Measurements from ENCODE around the gene SDR42E1.

GRCh38 chr16:81994485-81994884, 16.8 kb downstream of the SDR42E1 start:
- TF ChIP-seq, protein P1, sequence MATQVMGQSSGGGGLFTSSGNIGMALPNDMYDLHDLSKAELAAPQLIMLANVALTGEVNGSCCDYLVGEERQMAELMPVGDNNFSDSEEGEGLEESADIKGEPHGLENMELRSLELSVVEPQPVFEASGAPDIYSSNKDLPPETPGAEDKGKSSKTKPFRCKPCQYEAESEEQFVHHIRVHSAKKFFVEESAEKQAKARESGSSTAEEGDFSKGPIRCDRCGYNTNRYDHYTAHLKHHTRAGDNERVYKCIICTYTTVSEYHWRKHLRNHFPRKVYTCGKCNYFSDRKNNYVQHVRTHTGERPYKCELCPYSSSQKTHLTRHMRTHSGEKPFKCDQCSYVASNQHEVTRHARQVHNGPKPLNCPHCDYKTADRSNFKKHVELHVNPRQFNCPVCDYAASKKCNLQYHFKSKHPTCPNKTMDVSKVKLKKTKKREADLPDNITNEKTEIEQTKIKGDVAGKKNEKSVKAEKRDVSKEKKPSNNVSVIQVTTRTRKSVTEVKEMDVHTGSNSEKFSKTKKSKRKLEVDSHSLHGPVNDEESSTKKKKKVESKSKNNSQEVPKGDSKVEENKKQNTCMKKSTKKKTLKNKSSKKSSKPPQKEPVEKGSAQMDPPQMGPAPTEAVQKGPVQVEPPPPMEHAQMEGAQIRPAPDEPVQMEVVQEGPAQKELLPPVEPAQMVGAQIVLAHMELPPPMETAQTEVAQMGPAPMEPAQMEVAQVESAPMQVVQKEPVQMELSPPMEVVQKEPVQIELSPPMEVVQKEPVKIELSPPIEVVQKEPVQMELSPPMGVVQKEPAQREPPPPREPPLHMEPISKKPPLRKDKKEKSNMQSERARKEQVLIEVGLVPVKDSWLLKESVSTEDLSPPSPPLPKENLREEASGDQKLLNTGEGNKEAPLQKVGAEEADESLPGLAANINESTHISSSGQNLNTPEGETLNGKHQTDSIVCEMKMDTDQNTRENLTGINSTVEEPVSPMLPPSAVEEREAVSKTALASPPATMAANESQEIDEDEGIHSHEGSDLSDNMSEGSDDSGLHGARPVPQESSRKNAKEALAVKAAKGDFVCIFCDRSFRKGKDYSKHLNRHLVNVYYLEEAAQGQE (IDR thresholded peaks at IDR 0.05; ENCODE audit: insufficient replicate concordance, low read depth) = no peak
- TF ChIP-seq CTCF (IDR thresholded peaks at IDR 0.05; ENCODE audit: insufficient read depth, low read length) = peak; percentile 20
- TF ChIP-seq SPI1 (IDR thresholded peaks at IDR 0.05; ENCODE audit: borderline replicate concordance, low read depth) = no peak
